Stomach (tissue), 4 donors: ENCODE measurements around the gene PRKCSH.

Source experiments
- POLR2A ChIP-seq, 4 donors: fragments of 450-650 bp; IDR thresholded peaks; one replicate each; pipeline ENCODE4 v1.6.1; 2016; ENCODE audit warnings: antibody characterized with exemption in 4 of 4, control low read depth in 2 of 4, mild to moderate bottlenecking in 1 of 4, moderate library complexity in 1 of 4
- POLR2AphosphoS5 ChIP-seq, 3 donors: sonication (generic); formaldehyde crosslinking; IDR thresholded peaks; one replicate each; pipeline ENCODE4 v1.6.1; 2016; ENCODE audit warnings: antibody characterized with exemption in 3 of 3
- TF ChIP-seq, protein P1 (sequence below), 7 experiments: fragments of 450-650 bp in 4 of 7; fragments of 200-600 bp in 3 of 7; sonication (generic) in 3 of 7; IDR thresholded peaks; one replicate each; pipeline ENCODE4 v1.5.1; 2016 to 2019; ENCODE audit warnings: antibody characterized with exemption in 7 of 7, control low read depth in 2 of 7, mild to moderate bottlenecking in 1 of 7

- TF ChIP-seq, protein P1, sequence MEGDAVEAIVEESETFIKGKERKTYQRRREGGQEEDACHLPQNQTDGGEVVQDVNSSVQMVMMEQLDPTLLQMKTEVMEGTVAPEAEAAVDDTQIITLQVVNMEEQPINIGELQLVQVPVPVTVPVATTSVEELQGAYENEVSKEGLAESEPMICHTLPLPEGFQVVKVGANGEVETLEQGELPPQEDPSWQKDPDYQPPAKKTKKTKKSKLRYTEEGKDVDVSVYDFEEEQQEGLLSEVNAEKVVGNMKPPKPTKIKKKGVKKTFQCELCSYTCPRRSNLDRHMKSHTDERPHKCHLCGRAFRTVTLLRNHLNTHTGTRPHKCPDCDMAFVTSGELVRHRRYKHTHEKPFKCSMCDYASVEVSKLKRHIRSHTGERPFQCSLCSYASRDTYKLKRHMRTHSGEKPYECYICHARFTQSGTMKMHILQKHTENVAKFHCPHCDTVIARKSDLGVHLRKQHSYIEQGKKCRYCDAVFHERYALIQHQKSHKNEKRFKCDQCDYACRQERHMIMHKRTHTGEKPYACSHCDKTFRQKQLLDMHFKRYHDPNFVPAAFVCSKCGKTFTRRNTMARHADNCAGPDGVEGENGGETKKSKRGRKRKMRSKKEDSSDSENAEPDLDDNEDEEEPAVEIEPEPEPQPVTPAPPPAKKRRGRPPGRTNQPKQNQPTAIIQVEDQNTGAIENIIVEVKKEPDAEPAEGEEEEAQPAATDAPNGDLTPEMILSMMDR (IDR thresholded peaks at IDR 0.05) = no peak
- TF ChIP-seq POLR2AphosphoS5 (IDR thresholded peaks at IDR 0.05) = no peak
- TF ChIP-seq POLR2A (IDR thresholded peaks at IDR 0.05) = no peak
Observed at GRCh38 chr19:11457115-11457514, 21.7 kb downstream of the PRKCSH start.
